Head of caudate nucleus (tissue), 42 donors: ENCODE measurements around the gene POTEI.
"Not testable (repeated sequence)": the region's sequence is repeated elsewhere in the genome, so short reads cannot be mapped to it uniquely, and the experiment has no call there.

Experiments
- DNase-seq, 42 donors: peaks; one replicate each; pipeline versions ENCODE4 v3.0.0 to v3.0.0-alpha.2; 2020 to 2021; ENCODE audit warnings: mixed read lengths in 7 of 42
- intact Hi-C: fragments of 100-400 bp; cut with DNase I; formaldehyde crosslinking; loops from one replicate; pipeline ENCODE4 v1.15.0; 2022

POTEI gene

DNA sequence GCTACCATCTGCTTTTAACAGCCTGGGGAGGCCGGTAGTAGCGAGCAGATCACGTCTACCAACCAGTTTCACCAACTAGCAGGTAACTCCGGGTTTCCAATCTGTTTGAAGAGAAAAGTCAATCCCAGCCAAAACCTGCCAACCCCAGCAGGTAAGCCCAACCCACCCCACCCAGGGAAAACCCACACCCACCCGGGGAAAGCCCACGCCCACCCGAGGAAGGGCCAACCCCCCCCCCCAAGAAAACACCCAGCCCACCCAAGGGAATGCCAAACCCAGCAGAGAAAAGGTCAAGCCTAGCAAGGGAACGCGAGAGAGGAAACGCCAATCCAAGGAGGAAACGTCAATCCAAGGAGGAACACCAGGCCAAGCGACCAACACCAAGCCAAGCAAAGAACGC is at the start of gene POTEI:
Gene POTEI, minus strand, starts transcription at position 101 of the 400 bp plus-strand sequence. Its CDS starts 93 bp downstream, at position 8.
- intact Hi-C loops, DNase-seq: not testable (repeated sequence)

DNA sequence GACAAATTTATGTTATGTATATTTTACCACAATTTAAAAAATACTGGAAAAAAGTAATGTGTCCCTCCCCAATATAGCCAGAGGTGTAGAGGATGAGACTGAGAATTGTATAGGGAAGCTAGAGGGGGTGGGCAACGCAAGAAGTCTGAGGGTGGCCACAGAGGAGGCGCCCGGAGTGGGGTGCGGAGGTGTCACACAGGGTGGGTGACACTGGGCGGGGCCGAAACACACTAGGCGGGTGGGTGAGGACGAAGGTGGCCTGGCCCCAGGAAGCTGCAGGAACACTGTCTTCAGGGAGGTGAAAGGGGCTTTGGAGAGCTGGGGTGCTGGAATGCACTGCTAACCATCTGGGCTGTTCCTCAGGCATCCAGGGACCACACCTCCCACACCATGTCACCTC is 47.3 kb upstream of the POTEI start:
- DNase-seq, intact Hi-C loops: not testable (repeated sequence)

- not testable (repeated sequence) for DNase-seq
These were observed 45.0 kb upstream of the POTEI start for GRCh38 chr2:130554178-130554577.

DNA sequence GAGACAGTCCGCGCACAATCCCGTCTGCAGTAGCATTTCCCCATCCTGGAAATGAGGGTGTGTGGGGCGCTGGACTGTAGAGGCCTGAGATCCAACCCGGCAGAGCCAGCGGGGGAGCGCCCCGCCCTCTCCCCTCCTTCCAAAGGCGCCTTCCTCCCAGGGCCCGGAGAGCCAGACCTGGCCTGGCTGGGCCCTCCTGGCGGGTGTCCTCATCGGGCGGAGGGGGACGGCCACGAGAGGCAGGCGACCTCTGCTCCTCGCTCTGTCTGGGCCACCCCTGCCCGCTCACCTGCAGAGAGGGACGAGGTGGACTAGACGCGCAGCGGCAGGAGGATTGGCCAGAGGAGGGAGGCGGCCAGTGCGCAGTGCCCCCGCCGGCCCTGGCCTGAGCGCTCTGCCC is 40.3 kb upstream of the POTEI start:
- DNase-seq, intact Hi-C loops: not testable (repeated sequence)

More at GRCh38 chr2:130554178-130554577, 45.0 kb upstream of the POTEI start:
- intact Hi-C loops = not testable (repeated sequence)

DNA sequence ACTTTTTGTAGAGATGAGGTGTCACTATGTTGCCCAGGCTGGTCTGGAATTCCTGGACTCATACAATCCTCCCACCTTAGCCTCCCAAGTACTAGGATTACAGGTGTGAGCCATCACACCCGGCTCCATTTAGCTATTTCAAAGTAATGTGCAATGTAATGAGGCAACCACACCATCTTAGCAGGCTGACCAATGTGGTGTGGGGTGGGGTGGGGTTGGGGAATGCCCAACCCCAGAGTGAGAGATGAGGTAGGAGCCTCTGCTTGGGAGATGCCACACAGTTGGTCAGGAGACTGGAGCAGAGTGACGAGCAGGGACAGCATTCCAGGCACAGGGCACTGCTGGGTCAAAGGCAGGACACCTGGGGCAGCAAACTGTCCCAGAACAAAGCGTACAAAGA is 39.3 kb upstream of the POTEI start:
- intact Hi-C loops = not testable (repeated sequence)

GRCh38 chr2:130544978-130545377 is 35.9 kb upstream of the POTEI start:
- DNase-seq, intact Hi-C loops: not testable (repeated sequence)

More for the DNA sequence above, 39.3 kb upstream of the POTEI start:
- not testable (repeated sequence) for DNase-seq

GRCh38 chr2:130543785-130544528 is 34.8 kb upstream of the POTEI start:
- intact Hi-C loops, DNase-seq: not testable (repeated sequence)

- intact Hi-C loops = not testable (repeated sequence)
These were observed 33.7 kb upstream of the POTEI start for GRCh38 chr2:130542789-130543188.

GRCh38 chr2:130538271-130538670 is 29.1 kb upstream of the POTEI start:
- DNase-seq, intact Hi-C loops: not testable (repeated sequence)

More at GRCh38 chr2:130542789-130543188, 33.7 kb upstream of the POTEI start:
- not testable (repeated sequence) for DNase-seq

DNA sequence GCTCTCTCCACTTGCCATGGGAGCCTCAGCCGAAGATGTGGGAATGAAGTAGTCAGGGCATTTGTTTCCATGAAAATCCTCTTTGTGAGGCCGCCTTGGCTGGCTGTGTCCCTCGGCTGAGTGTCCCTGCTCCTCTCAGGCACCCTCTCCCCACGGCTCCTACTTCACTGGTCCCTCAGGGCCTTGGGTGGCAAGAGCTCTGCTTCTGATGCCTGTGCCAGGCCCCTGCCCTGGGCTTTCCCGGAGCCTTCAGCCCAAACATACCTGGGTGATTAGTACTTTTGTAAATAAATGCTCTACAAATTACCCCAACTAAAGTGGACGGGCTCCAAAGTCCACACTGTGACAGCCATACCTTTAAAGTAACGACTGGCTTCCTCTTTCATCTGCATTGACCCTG is 27.5 kb upstream of the POTEI start:
- DNase-seq, intact Hi-C loops: not testable (repeated sequence)

GRCh38 chr2:130531672-130532071 is 22.5 kb upstream of the POTEI start:
- intact Hi-C loops = not testable (repeated sequence)

DNA sequence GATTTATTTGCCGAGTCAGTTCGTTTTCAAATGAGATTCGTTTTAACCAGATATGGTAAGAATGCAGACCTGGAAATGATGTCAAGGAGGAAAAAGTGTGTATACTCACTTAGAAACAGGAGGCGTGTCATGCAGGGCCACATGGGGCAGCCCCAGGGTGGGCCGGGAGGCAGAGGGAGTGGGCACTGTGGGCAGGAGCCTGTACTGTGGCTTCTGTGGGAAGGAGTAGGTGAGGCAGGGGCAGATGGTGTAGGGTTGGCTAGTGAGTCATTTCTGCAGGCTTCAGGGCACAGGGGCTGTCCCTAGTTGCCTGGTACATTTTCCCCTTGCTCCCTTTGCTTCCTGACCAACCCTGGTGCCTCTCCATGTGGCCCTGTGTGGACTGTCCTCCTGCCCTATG is 22.1 kb upstream of the POTEI start:
- DNase-seq, intact Hi-C loops: not testable (repeated sequence)

More at GRCh38 chr2:130531672-130532071, 22.5 kb upstream of the POTEI start:
- DNase-seq = not testable (repeated sequence)

- DNase-seq, intact Hi-C loops: not testable (repeated sequence)
These were observed 21.1 kb upstream of the POTEI start for GRCh38 chr2:130530212-130530611.

GRCh38 chr2:130529545-130529944 is 20.4 kb upstream of the POTEI start:
- DNase-seq, intact Hi-C loops: not testable (repeated sequence)

- intact Hi-C loops = not testable (repeated sequence)
These were observed 18.3 kb upstream of the POTEI start for GRCh38 chr2:130527365-130527967.

DNA sequence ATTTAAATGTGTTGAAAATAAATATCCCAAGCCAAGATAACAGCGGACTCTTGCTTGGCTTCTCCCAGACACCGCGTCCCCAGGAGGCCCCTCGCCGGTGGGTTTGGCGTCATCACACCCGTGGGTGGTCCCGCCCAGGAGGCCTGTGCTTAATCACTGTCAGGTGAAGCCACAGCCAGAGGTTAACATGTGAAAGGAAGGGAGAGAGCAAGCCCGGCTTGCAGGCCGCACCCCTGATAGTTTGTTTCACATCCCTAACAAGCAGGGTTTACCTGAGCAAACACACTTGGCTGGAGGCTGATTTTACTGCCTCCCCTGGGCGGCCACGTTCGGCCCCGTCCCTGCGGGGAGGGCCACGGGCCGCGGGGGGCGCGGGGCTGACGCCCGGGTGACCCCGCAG is 13.3 kb upstream of the POTEI start:
- DNase-seq, intact Hi-C loops: not testable (repeated sequence)

More at GRCh38 chr2:130527365-130527967, 18.3 kb upstream of the POTEI start:
- DNase-seq = not testable (repeated sequence)

DNA sequence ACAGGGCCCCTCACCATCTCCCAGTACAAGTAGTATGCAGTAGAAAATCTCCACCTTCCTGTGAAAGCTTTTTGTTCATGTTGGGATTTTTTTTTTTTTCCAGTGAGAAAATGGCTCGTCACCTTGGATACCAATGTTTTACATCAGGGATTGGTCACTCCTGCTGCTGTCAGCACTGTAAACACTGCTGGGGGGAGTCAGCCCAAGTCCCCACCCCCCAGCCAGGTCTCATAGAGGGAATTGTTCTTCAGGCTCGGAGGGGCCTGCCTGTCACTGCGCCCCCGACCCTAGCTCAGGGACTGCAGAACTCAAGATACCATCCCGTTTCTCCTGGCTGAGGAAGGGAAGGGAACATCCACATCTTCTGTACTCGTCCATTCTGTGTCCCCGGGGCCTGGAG is 11.9 kb upstream of the POTEI start, which contains the start of gene CFC1B:
Gene CFC1B, plus strand, starts transcription at position 231 of the 400 bp plus-strand sequence. CDS start 263 bp downstream, outside the sequence.
- intact Hi-C loops, DNase-seq: not testable (repeated sequence)

GRCh38 chr2:130518516-130519106 is 9.5 kb upstream of the POTEI start:
- DNase-seq, intact Hi-C loops: not testable (repeated sequence)

DNA sequence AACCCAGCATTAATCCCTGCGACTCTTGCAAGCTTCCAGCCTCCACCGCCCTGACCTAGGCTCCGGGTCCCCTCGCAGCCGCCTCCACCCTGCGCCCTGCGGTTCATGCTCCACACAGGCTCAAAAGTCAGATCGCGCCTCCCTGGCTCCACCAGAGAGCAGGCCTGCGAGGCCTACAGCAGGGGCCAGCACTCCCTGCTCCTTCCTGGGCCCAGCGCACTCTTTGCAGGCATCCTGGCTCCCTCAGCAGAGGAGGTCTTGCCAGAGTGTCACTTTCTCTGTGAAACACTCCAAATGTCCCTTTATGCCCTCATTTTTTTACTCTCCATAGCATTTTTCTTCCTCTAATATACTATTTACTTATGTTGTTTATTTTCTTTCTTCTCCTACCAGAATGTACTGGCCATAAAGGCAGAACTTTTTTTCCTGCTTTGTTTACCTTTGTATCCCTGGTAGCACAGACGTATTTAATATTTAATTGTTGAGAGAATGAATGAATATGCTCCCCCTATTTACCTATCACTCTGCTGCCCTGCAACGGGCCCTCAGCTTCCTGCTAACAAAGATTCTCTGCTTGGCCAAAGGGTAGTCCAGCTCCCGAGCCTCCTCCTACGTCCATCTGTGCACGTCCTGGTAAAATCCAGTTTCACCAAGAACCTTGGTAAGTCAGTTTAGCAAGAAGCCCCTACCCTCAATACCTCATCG is 2.8 kb upstream of the POTEI start:
- DNase-seq, intact Hi-C loops: not testable (repeated sequence)
